Thoracic aorta (tissue), 2 donors: Measurements from ENCODE around the gene FAM81B. TPM values are rescaled to one million over a fixed set of nuclear protein-coding genes. Genes with fewer than 3 reads are reported as not detected.

Experiments used
- ATAC-seq: fragments of 150-250 bp; one replicate; pipeline ENCODE4 v1.8.0; 2017; ENCODE audit warnings: low read depth; ENCODE audit not compliant: insufficient number of reproducible peaks, low FRiP score
- DNase-seq: peaks from one replicate; pipeline ENCODE4 v3.0.0-alpha.2; 2020; ENCODE audit warnings: low spot score
- H3K27ac ChIP-seq, 2 donors: fragments of 200-600 bp; sonication (generic); 1 replicate in 1 of 2; 2 replicates in 1 of 2; pipeline ENCODE4 v1.5.1; 2016; ENCODE audit warnings: mild to moderate bottlenecking in 2 of 2, moderate library complexity in 2 of 2
- H3K27me3 ChIP-seq: fragments of 200-600 bp; sonication (generic); replicated peaks from 2 replicates; pipeline ENCODE4 v1.6.0; 2016; ENCODE audit warnings: mild to moderate bottlenecking; ENCODE audit not compliant: insufficient read depth
- H3K36me3 ChIP-seq: fragments of 200-600 bp; sonication (generic); one replicate; pipeline ENCODE4 v1.5.1; 2016
- H3K4me1 ChIP-seq, 2 donors: fragments of 200-600 bp; sonication (generic); 1 replicate in 1 of 2; 2 replicates in 1 of 2; pipeline versions ENCODE4 v1.5.1 to v1.6.0; 2016; ENCODE audit warnings: low read depth in 2 of 2, mild to moderate bottlenecking in 1 of 2; ENCODE audit not compliant: control insufficient read depth in 1 of 2
- H3K4me3 ChIP-seq: fragments of 200-600 bp; sonication (generic); 2 replicates; pipeline ENCODE4 v1.5.1; 2016; ENCODE audit warnings: mild to moderate bottlenecking
- H3K9me3 ChIP-seq: fragments of 200-600 bp; sonication (generic); 2 replicates; pipeline ENCODE4 v1.5.1; 2016
- total RNA-seq, 2 donors: library from RNA; depleted of rRNA; stranded (reverse); fragments of >200 nt; gene quantifications; one replicate each; pipeline versions ENCODE4 v1.1.0 to v1.2.3, GENCODE V29; 2016
- TF ChIP-seq, protein P1 (sequence below): fragments of 200-600 bp; sonication (generic); IDR thresholded peaks from one replicate; pipeline ENCODE4 v1.5.1; 2019; ENCODE audit warnings: antibody characterized with exemption

The FAM81B gene
- total RNA-seq, 2 donors from 2014 or later: not detected

GRCh38 chr5:95403996-95404395 lies 12.8 kb downstream of the FAM81B start:
- TF ChIP-seq, protein P1, sequence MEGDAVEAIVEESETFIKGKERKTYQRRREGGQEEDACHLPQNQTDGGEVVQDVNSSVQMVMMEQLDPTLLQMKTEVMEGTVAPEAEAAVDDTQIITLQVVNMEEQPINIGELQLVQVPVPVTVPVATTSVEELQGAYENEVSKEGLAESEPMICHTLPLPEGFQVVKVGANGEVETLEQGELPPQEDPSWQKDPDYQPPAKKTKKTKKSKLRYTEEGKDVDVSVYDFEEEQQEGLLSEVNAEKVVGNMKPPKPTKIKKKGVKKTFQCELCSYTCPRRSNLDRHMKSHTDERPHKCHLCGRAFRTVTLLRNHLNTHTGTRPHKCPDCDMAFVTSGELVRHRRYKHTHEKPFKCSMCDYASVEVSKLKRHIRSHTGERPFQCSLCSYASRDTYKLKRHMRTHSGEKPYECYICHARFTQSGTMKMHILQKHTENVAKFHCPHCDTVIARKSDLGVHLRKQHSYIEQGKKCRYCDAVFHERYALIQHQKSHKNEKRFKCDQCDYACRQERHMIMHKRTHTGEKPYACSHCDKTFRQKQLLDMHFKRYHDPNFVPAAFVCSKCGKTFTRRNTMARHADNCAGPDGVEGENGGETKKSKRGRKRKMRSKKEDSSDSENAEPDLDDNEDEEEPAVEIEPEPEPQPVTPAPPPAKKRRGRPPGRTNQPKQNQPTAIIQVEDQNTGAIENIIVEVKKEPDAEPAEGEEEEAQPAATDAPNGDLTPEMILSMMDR: no peak
- no peaks in the 10 kb centered on the region for H3K36me3 ChIP-seq
- H3K9me3 ChIP-seq: no peaks in the 10 kb centered on the region
- H3K4me1 ChIP-seq: no peaks in the 10 kb centered on the region
- DNase-seq (no peak), ATAC-seq (no peak)
- H3K27me3 ChIP-seq: no peaks in the 10 kb centered on the region
- no peak overlapping the region for H3K27ac ChIP-seq
- H3K4me3 ChIP-seq: no peak overlapping the region

DNA sequence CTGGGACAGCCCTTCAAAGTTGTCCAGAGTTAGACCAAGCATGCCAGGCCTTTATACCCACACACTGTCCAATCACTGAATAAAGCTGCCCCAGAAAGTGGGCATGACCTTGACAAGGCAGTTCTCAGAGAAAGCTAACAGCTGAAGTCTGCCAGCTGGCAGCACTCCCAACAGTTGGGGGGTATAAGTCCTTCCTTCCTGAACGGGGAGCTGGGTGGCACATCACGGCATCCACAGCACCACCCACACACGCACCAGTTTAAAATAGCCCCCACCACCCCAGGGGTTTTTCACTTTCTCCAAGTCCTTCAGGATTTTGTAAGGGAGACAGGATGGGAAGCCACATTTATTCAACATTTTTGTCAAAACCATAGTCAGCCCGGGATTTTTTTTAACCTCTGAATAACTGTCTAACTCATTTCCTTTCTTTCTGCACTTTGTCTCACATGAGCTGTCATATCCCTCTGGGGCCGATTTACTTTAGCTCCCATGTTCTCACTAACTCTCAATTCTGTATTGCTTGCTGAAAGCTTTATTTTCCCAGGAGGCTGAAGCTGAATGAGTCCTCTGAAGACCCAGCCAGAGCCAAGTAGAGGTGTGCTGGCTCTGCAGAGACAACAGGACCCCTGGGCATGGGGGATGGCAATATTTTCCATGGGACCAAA lies 15.4 kb downstream of the FAM81B start:
- H3K9me3 ChIP-seq: no peaks in the 10 kb centered on the region
- peaks cover 4 to 7% of the 10 kb centered on the region in 2 donors for H3K4me1 ChIP-seq
- H3K36me3 ChIP-seq: no peaks in the 10 kb centered on the region
- DNase-seq: no peak
- H3K27ac ChIP-seq: no peak overlapping the region
- H3K27me3 ChIP-seq: no peaks in the 10 kb centered on the region
- TF ChIP-seq, protein P1: no peak
- no peak for ATAC-seq
- H3K4me3 ChIP-seq: no peak overlapping the region

GRCh38 chr5:95410279-95410678 lies 19.1 kb downstream of the FAM81B start:
- H3K9me3 ChIP-seq: no peaks in the 10 kb centered on the region
- H3K27me3 ChIP-seq: no peaks in the 10 kb centered on the region
- no peak overlapping the region for H3K27ac ChIP-seq
- no peaks in the 10 kb centered on the region for H3K36me3 ChIP-seq
- TF ChIP-seq, protein P1: no peak
- no peak for DNase-seq
- no peak overlapping the region for H3K4me3 ChIP-seq
- no peak for ATAC-seq
- peaks cover 4 to 7% of the 10 kb centered on the region in 2 donors for H3K4me1 ChIP-seq

GRCh38 chr5:95411474-95411873 lies 20.3 kb downstream of the FAM81B start:
- Histone ChIP-seq H3K27ac (no peak overlapping the region), H3K4me3 (no peak overlapping the region), H3K4me1 (peaks cover 4 to 7% of the 10 kb centered on the region in 2 donors), H3K9me3 (no peaks in the 10 kb centered on the region), H3K27me3 (no peaks in the 10 kb centered on the region), H3K36me3 (no peaks in the 10 kb centered on the region)
- TF ChIP-seq, protein P1: no peak
- DNase-seq (no peak), ATAC-seq (no peak)

DNA sequence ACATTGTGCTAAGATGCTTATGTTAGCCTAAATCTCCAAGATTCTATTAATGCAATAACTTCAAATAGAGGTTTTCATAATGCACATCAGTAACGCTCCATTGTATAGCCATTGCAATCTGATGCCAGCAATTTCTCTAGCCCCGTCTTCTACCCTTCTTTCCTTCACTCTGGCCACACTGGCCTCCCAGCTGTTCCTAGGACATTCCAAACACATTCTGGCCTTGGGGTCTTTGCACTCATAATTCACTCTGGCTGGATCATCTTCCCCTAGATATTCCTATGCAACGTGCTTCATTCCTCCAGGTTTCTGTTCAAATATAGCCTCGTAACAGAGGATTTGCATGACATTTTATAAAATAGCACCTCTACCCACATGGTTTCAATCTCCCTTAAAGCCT lies 23.3 kb downstream of the FAM81B start:
- Histone ChIP-seq H3K4me1 (peaks cover 4 to 7% of the 10 kb centered on the region in 2 donors), H3K27ac (no peak overlapping the region), H3K9me3 (no peaks in the 10 kb centered on the region), H3K4me3 (no peak overlapping the region), H3K36me3 (no peaks in the 10 kb centered on the region), H3K27me3 (no peaks in the 10 kb centered on the region)
- no peak for DNase-seq
- no peak for ATAC-seq
- TF ChIP-seq, protein P1: no peak
